T-cell (primary cell): ENCODE data around the gene APOBEC3A. TPM values are rescaled to one million over a fixed set of nuclear protein-coding genes. Genes with fewer than 3 reads are reported as not detected.

ENCODE experiments used
- ATAC-seq, 4 experiments: fragments of 200-7000 bp in 3 of 4; fragments of 150-1000 bp in 1 of 4; cut with Tn5 transposase; replicated peaks in 1 of 4; 1 replicate in 3 of 4; 2 replicates in 1 of 4; pipeline ENCODE4 v1.10.0; 2021; ENCODE audit warnings: moderate library complexity in 3 of 4, mild to moderate bottlenecking in 2 of 4, moderate number of reproducible peaks in 1 of 4
- CTCF ChIA-PET, 2 donors: fragments of 300-600 bp; sonication (Branson Sonifier 250); formaldehyde crosslinking; loops; one replicate each; lab custom pipeline; 2022; ENCODE audit warnings: antibody characterized with exemption in 2 of 2; lab: Charles Lee
- POLR2A ChIA-PET, 2 donors: fragments of 300-600 bp; sonication (Branson Sonifier 250); formaldehyde crosslinking; loops; one replicate each; lab custom pipeline; 2022; ENCODE audit warnings: antibody characterized with exemption in 2 of 2; lab: Charles Lee
- DNase-seq, 35 experiments: peaks; one replicate each; pipeline versions ENCODE4 v3.0.0 to v3.0.0-alpha.2; 2013 to 2023
- H3K27ac ChIP-seq: one replicate; pipeline ENCODE4 v1.5.1; 2013; ENCODE audit warnings: low read length
- H3K27me3 ChIP-seq, 2 experiments: replicated peaks in 1 of 2; 1 replicate in 1 of 2; 2 replicates in 1 of 2; pipeline versions ENCODE4 v1.6.1 to v1.7.0; 2013; ENCODE audit warnings: low read length in 1 of 2, mixed read lengths in 1 of 2; ENCODE audit not compliant: control insufficient read depth in 2 of 2, insufficient read depth in 2 of 2; ENCODE audit errors: extremely low read depth in 1 of 2
- H3K36me3 ChIP-seq, 2 donors: 1 replicate in 1 of 2; 2 replicates in 1 of 2; pipeline versions ENCODE4 v1.6.1 to v1.7.0; 2013; ENCODE audit warnings: low read length in 1 of 2; ENCODE audit not compliant: control insufficient read depth in 2 of 2, insufficient read depth in 1 of 2; ENCODE audit errors: extremely low read depth in 1 of 2
- H3K4me1 ChIP-seq, 2 experiments: 1 replicate in 1 of 2; 2 replicates in 1 of 2; pipeline versions ENCODE4 v1.6.1 to v1.7.0; 2013; ENCODE audit warnings: low read length in 2 of 2, mixed read lengths in 1 of 2; ENCODE audit not compliant: insufficient read depth in 2 of 2, control insufficient read depth in 1 of 2; ENCODE audit errors: extremely low read depth in 1 of 2
- H3K4me3 ChIP-seq, 2 donors: 1 replicate in 1 of 2; 2 replicates in 1 of 2; pipeline versions ENCODE4 v1.5.1 to v1.7.0; 2013; ENCODE audit warnings: mild to moderate bottlenecking in 2 of 2, low read length in 1 of 2, moderate library complexity in 1 of 2; ENCODE audit not compliant: control insufficient read depth in 1 of 2; ENCODE audit errors: extremely low read depth in 1 of 2
- H3K9me3 ChIP-seq: 2 replicates; pipeline ENCODE4 v1.7.0; 2013
- H3K27ac Mint-ChIP-seq, 2 donors: one replicate each; pipeline ENCODE4 v1.8.0; 2020 to 2021; ENCODE audit warnings: mild to moderate bottlenecking in 2 of 2, mixed read lengths in 2 of 2
- H3K27me3 Mint-ChIP-seq, 2 donors: one replicate each; pipeline ENCODE4 v1.8.0; 2021 to 2022; ENCODE audit warnings: mixed read lengths in 2 of 2
- H3K36me3 Mint-ChIP-seq: one replicate; pipeline ENCODE4 v1.8.0; 2021; ENCODE audit warnings: mixed read lengths
- H3K4me1 Mint-ChIP-seq, 3 donors: one replicate each; pipeline ENCODE4 v1.8.0; 2020 to 2022; ENCODE audit warnings: mixed read lengths in 3 of 3, mild to moderate bottlenecking in 1 of 3
- H3K4me3 Mint-ChIP-seq, 3 donors: one replicate each; pipeline ENCODE4 v1.8.0; 2020 to 2022; ENCODE audit warnings: mild to moderate bottlenecking in 3 of 3, mixed read lengths in 3 of 3, moderate library complexity in 3 of 3
- H3K9me3 Mint-ChIP-seq, 3 donors: one replicate each; pipeline ENCODE4 v1.8.0; 2020 to 2022; ENCODE audit warnings: mixed read lengths in 3 of 3
- WGBS: methylation state at CpG from one replicate; pipeline ENCODE4 v1.1.5; 2013; ENCODE audit warnings: missing lambda C conversion rate; ENCODE audit not compliant: insufficient coverage; 5-methylcytosine and 5-hydroxymethylcytosine counted together
- total RNA-seq, 35 experiments: library from RNA in 6 of 35; stranded (reverse) in 6 of 35; fragments of 120-200 nt in 1 of 35; gene quantifications; one replicate each; pipeline versions ENCODE4 v1.2.1 to v1.2.4 and lab custom pipeline; 2013 to 2026

Gene APOBEC3A
- total RNA-seq, 5 donors from 2014 or later (not counting 1 experiment from before 2014, with no cell fraction given), result not detected

DNA sequence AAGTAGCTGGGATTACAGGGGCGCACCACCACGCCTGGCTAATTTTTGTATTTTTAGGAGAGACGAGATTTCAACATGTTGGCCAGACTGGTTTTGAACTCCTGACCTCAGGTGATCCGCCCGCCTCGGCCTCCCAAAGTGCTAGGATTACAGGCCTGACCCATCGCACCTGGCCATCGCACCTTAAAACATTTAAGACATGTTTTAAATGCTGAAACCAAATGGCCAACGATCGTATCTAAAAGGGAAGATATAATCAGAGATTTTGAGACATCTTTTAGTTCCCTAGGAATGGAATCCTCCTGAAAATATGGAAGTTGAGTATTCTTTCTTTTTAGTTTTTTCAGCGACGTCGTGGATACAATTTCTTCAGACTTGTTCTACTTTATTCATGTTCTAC, 21.8 kb upstream of the APOBEC3A start:
- Histone ChIP-seq H3K27me3 (peaks cover 0 to 44% of the 10 kb centered on the region in 2 experiments), H3K9me3 (no peaks in the 10 kb centered on the region), H3K36me3 (no peaks in the 10 kb centered on the region), H3K4me3 (no peak overlapping the region), H3K27ac (no peak overlapping the region), H3K4me1 (no peaks in the 10 kb centered on the region)
- no peaks in the 10 kb centered on the region for H3K36me3 Mint-ChIP-seq
- no peaks in the 10 kb centered on the region for H3K9me3 Mint-ChIP-seq
- no peak overlapping the region for H3K27ac Mint-ChIP-seq
- H3K27me3 Mint-ChIP-seq, result peaks cover 3 to 32% of the 10 kb centered on the region in 2 donors
- WGBS, result 95% methylated on average over 4 of the region's 13 CpGs
- ATAC-seq (no peak), DNase-seq (no peak)
- CTCF ChIA-PET, result no interaction called here
- no peaks in the 10 kb centered on the region for H3K4me1 Mint-ChIP-seq
- POLR2A ChIA-PET, result no interaction called here
- no peak overlapping the region for H3K4me3 Mint-ChIP-seq

DNA sequence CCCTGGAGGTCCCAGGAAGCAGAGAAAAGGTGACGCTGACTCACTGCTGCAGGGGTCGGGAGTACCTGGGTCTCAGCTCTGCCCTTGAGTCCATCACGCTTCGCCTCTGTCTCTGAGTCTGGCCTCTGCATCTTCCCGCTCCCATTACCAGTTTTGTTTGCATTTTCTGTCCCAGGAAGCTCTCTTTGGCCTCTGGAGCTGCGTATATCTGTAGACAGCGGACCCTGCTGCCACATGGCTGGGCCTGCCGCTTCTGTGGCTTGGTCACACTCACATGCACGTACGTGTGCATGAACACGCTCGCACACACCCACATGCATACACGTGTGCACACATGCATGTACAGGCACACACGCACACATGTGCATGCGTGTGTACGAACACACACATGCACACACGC, 20.8 kb upstream of the APOBEC3A start:
- H3K4me1 Mint-ChIP-seq, result peaks cover 6 to 7% (median 6%) of the 10 kb centered on the region in 3 donors
- ATAC-seq (no peak), DNase-seq (no peak)
- Histone ChIP-seq H3K4me3 (no peak overlapping the region), H3K27ac (no peak overlapping the region), H3K4me1 (peaks cover 0 to 3% of the 10 kb centered on the region in 2 experiments), H3K9me3 (no peaks in the 10 kb centered on the region), H3K36me3 (no peaks in the 10 kb centered on the region), H3K27me3 (peaks cover 0 to 46% of the 10 kb centered on the region in 2 experiments)
- ChIA-PET CTCF (no interaction called here), POLR2A (interaction anchor here in 1 of 2 donors (0.6 kb wide), 1 partner anchor 224 kb away, joined by 3 read pairs; no protein-coding TSS in a partner anchor)
- H3K4me3 Mint-ChIP-seq, result no peak overlapping the region
- H3K36me3 Mint-ChIP-seq, result no peaks in the 10 kb centered on the region
- peaks cover 6 to 35% of the 10 kb centered on the region in 2 donors for H3K27me3 Mint-ChIP-seq
- WGBS, result 87% methylated on average over 17 of the region's 17 CpGs
- H3K27ac Mint-ChIP-seq, result no peak overlapping the region
- no peaks in the 10 kb centered on the region for H3K9me3 Mint-ChIP-seq

GRCh38 chr22:38937036-38937435, 20.4 kb upstream of the APOBEC3A start:
- Mint-ChIP-seq H3K4me3 (no peak overlapping the region), H3K36me3 (no peaks in the 10 kb centered on the region), H3K27ac (no peak overlapping the region), H3K27me3 (peaks cover 11 to 39% of the 10 kb centered on the region in 2 donors), H3K4me1 (peaks cover 11 to 12% (median 11%) of the 10 kb centered on the region in 3 donors), H3K9me3 (no peaks in the 10 kb centered on the region)
- no peak for ATAC-seq
- Histone ChIP-seq H3K4me3 (no peak overlapping the region), H3K4me1 (peaks cover 0 to 8% of the 10 kb centered on the region in 2 experiments), H3K27ac (no peak overlapping the region), H3K9me3 (no peaks in the 10 kb centered on the region), H3K27me3 (peaks cover 0 to 48% of the 10 kb centered on the region in 2 experiments), H3K36me3 (no peaks in the 10 kb centered on the region)
- no peak for DNase-seq
- WGBS, result 93% methylated on average over 3 of the region's 4 CpGs
- CTCF ChIA-PET, result no interaction called here
- POLR2A ChIA-PET, result no interaction called here

DNA sequence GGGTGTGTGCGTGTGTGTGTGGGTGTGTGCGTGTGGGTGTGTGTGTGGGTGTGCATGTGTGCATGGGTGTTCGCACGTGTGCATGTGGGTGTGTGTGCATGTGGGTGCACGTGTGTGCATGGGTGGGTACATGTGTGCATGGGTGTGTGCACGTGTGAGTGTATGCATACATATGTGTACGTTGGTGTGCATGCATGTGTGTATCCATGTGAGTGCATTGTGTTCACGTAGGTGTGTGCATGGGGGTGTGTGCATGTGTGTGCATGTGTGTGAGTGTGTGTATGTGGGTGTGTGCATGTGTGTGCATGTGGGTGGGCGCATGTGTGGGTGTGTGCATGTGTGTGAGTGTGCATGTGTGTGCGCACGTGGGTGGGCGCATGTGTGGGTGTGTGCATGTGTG, 19.9 kb upstream of the APOBEC3A start:
- Mint-ChIP-seq H3K4me1 (peaks cover 12 to 16% (median 15%) of the 10 kb centered on the region in 3 donors), H3K9me3 (no peaks in the 10 kb centered on the region), H3K36me3 (no peaks in the 10 kb centered on the region), H3K4me3 (no peak overlapping the region), H3K27ac (no peak overlapping the region), H3K27me3 (peaks cover 12 to 43% of the 10 kb centered on the region in 2 donors)
- 86% methylated on average over 12 of the region's 12 CpGs for whole genome bisulfite sequencing
- H3K27me3 ChIP-seq, result peaks cover 0 to 52% of the 10 kb centered on the region in 2 experiments
- H3K4me1 ChIP-seq, result peaks cover 0 to 9% of the 10 kb centered on the region in 2 experiments
- ATAC-seq, result no peak
- CTCF ChIA-PET, result no interaction called here
- no peak overlapping the region for H3K4me3 ChIP-seq
- H3K36me3 ChIP-seq, result no peaks in the 10 kb centered on the region
- H3K27ac ChIP-seq, result no peak overlapping the region
- no peak for DNase-seq
- POLR2A ChIA-PET, result no interaction called here
- no peaks in the 10 kb centered on the region for H3K9me3 ChIP-seq

DNA sequence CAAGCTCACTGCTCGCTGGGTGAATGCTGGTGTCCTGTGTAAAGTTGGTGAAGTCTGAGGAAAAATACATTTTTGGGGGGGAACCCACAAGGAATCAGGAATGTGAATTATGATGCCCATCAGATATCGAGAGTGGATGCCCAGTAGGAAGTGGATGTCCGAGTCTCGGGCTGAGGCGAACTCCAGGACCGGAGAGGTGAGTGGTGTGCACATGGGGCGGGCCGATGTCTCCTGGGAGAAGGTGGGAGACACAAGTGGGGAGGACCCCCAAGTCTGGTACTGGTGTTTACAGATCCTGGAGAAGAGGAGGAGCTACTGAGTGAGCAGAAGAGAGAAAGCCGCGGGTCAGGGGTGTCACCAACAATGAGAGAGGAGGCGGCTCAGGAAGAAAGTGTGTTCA, 19.2 kb upstream of the APOBEC3A start:
- Histone ChIP-seq H3K9me3 (no peaks in the 10 kb centered on the region), H3K4me3 (no peak overlapping the region), H3K27me3 (peaks cover 0 to 59% of the 10 kb centered on the region in 2 experiments), H3K36me3 (no peaks in the 10 kb centered on the region), H3K27ac (no peak overlapping the region), H3K4me1 (peaks cover 0 to 13% of the 10 kb centered on the region in 2 experiments)
- no peak overlapping the region for H3K4me3 Mint-ChIP-seq
- ChIA-PET CTCF (no interaction called here), POLR2A (no interaction called here)
- peaks cover 16 to 22% (median 19%) of the 10 kb centered on the region in 3 donors for H3K4me1 Mint-ChIP-seq
- WGBS, result 91% methylated on average over 8 of the region's 11 CpGs
- ATAC-seq (no peak), DNase-seq (no peak)
- H3K9me3 Mint-ChIP-seq, result no peaks in the 10 kb centered on the region
- H3K27ac Mint-ChIP-seq, result no peak overlapping the region
- H3K36me3 Mint-ChIP-seq, result no peaks in the 10 kb centered on the region
- peaks cover 16 to 49% of the 10 kb centered on the region in 2 donors for H3K27me3 Mint-ChIP-seq

DNA sequence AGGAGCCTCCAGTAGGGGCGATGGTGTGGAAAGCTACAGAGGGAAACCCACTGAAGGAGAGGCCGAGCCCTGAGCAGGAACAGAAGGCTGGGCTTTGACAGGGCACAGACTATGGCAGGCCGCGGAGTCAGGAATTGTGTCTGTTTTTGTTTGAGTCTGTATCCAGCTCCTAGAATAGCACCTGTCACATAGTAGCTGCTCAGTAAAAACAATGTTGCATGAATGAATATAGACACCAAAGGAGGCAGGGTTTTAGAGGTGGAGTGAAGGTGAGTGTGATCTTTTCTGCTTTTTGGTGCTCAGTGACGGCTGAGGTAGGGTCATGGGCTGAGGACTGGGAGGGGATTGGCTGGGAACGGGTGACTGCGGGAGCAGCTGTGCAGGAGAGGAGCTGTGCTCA, 18.5 kb upstream of the APOBEC3A start:
- POLR2A ChIA-PET, result interaction anchor here in 1 of 2 donors (0.7 kb wide), 1 partner anchor 474 kb away, joined by 3 read pairs; no protein-coding TSS in a partner anchor
- DNase-seq (no peak), ATAC-seq (no peak)
- H3K9me3 Mint-ChIP-seq, result no peaks in the 10 kb centered on the region
- no peaks in the 10 kb centered on the region for H3K36me3 Mint-ChIP-seq
- Histone ChIP-seq H3K27me3 (peaks cover 0 to 63% of the 10 kb centered on the region in 2 experiments), H3K4me3 (no peak overlapping the region), H3K9me3 (no peaks in the 10 kb centered on the region), H3K36me3 (no peaks in the 10 kb centered on the region), H3K4me1 (peaks cover 0 to 13% of the 10 kb centered on the region in 2 experiments), H3K27ac (no peak overlapping the region)
- H3K27ac Mint-ChIP-seq, result no peak overlapping the region
- H3K4me3 Mint-ChIP-seq, result no peak overlapping the region
- peaks cover 16 to 28% (median 24%) of the 10 kb centered on the region in 3 donors for H3K4me1 Mint-ChIP-seq
- CTCF ChIA-PET, result no interaction called here
- H3K27me3 Mint-ChIP-seq, result peaks cover 23 to 55% of the 10 kb centered on the region in 2 donors
- 90% methylated on average over 4 of the region's 7 CpGs for WGBS
